OCI-LY1 (cell line): ENCODE data around the gene FRRS1.

Source experiments
- H2AFZ ChIP-seq: fragments of 200-600 bp; sonication (generic), shearing (Covaris generic); 2 replicates; pipeline ENCODE4 v1.6.0; 2014; ENCODE audit warnings: antibody characterized with exemption, mild to moderate bottlenecking, low read length
- H3F3A ChIP-seq: fragments of 200-600 bp; sonication (generic), shearing (Covaris generic); 2 replicates; pipeline ENCODE4 v1.6.0; 2014; ENCODE audit warnings: mild to moderate bottlenecking, antibody characterized with exemption, low read length, moderate library complexity; ENCODE audit not compliant: insufficient read depth
- H3K27ac ChIP-seq: fragments of 200-600 bp; sonication (generic); 2 replicates; pipeline ENCODE4 v1.5.1; 2014; ENCODE audit warnings: low read length, mixed run types, mild to moderate bottlenecking, low read depth; ENCODE audit not compliant: poor library complexity, severe bottlenecking
- H3K27me3 ChIP-seq: fragments of 200-600 bp; sonication (generic); 2 replicates; pipeline ENCODE4 v1.6.0; 2014; ENCODE audit warnings: antibody characterized with exemption, mild to moderate bottlenecking, low read length, moderate library complexity; ENCODE audit not compliant: insufficient read depth
- H3K36me3 ChIP-seq: fragments of 200-600 bp; sonication (generic); 2 replicates; pipeline ENCODE4 v1.6.1; 2014; ENCODE audit warnings: mild to moderate bottlenecking, antibody characterized with exemption, low read length, moderate library complexity, mixed read lengths; ENCODE audit not compliant: insufficient read depth
- H3K4me1 ChIP-seq: fragments of 200-600 bp; sonication (generic); 2 replicates; pipeline ENCODE4 v1.5.1; 2014; ENCODE audit warnings: mild to moderate bottlenecking, low read length, moderate library complexity; ENCODE audit not compliant: insufficient read depth, severe bottlenecking
- H3K4me2 ChIP-seq: fragments of 200-600 bp; sonication (generic), shearing (Covaris generic); 2 replicates; pipeline ENCODE4 v1.6.1; 2014; ENCODE audit warnings: low read length
- H3K4me3 ChIP-seq: fragments of 200-600 bp; sonication (generic); 2 replicates; pipeline ENCODE4 v1.5.1; 2014; ENCODE audit warnings: low read length, low read depth, mild to moderate bottlenecking, mixed read lengths; ENCODE audit not compliant: poor library complexity, severe bottlenecking
- H3K79me2 ChIP-seq: fragments of 200-600 bp; shearing (Covaris generic); 2 replicates; pipeline ENCODE4 v1.6.1; 2016; ENCODE audit warnings: mixed run types, low read length, mixed read lengths; ENCODE audit not compliant: insufficient read depth
- H3K9ac ChIP-seq: fragments of 200-600 bp; sonication (generic), shearing (Covaris generic); 2 replicates; pipeline ENCODE4 v1.6.1; 2014; ENCODE audit warnings: mild to moderate bottlenecking, low read length, mixed read lengths
- H3K9me2 ChIP-seq: fragments of 200-600 bp; sonication (generic), shearing (Covaris generic); 2 replicates; pipeline ENCODE4 v1.6.1; 2014; ENCODE audit warnings: low read depth, mild to moderate bottlenecking, low read length, mixed read lengths
- H3K9me3 ChIP-seq: fragments of 200-600 bp; shearing (Covaris generic); 2 replicates; pipeline ENCODE4 v1.6.1; 2014; ENCODE audit warnings: low read length, mixed read lengths
- H4K20me1 ChIP-seq: fragments of 200-600 bp; sonication (generic), shearing (Covaris generic); 2 replicates; pipeline ENCODE4 v1.6.0; 2016; ENCODE audit warnings: mild to moderate bottlenecking, low read length; ENCODE audit not compliant: insufficient read depth
- CTCF ChIP-seq: fragments of 200-600 bp; sonication (generic), shearing (Covaris generic); IDR thresholded peaks from 2 replicates; pipeline ENCODE4 v1.5.1; 2017; ENCODE audit warnings: mild to moderate bottlenecking, antibody characterized with exemption, low read length, moderate library complexity, mixed read lengths
- EZH2 ChIP-seq: fragments of 200-600 bp; sonication (generic), shearing (Covaris generic); IDR thresholded peaks from 2 replicates; pipeline ENCODE4 v1.8.0; 2017; ENCODE audit warnings: borderline replicate concordance, mixed run types, mild to moderate bottlenecking, antibody characterized with exemption, low read length, moderate library complexity, mixed read lengths

The FRRS1 gene

GRCh38 chr1:99675994-99676393 lies 90.4 kb downstream of the FRRS1 start:
- Histone ChIP-seq H3K79me2 (no peaks in the 10 kb centered on the region), H3K36me3 (no peaks in the 10 kb centered on the region), H3F3A (no peaks in the 10 kb centered on the region), H3K9ac (no peak overlapping the region), H3K9me3 (no peaks in the 10 kb centered on the region), H2AFZ (no peak overlapping the region), H3K4me3 (no peak overlapping the region), H3K9me2 (no peaks in the 10 kb centered on the region), H4K20me1 (no peaks in the 10 kb centered on the region), H3K27me3 (peaks cover 8% of the 10 kb centered on the region; the same call in 1 of the 2 replicates), H3K4me2 (no peak overlapping the region), H3K27ac (no peak overlapping the region), H3K4me1 (no peaks in the 10 kb centered on the region)
- no peak for TF ChIP-seq CTCF
- no peak for TF ChIP-seq EZH2

DNA sequence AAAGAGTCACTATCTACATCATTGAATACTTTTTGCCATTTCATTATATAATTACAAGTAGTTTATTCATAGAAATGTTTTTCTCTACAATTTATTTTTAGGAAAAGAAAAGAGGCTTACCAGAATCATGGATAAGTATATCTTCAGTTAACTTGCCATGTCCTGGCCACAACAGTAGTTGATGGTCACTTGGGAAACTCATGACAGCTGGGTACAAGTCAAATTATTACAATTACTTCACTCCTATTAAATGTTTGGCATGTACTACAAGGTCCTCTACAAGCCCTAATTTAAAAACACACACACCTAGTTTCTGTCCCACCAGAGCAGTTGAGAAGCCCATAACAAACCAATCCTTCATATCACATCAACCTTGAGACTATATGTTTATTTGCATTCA lies 91.1 kb downstream of the FRRS1 start:
- TF ChIP-seq CTCF (no peak), EZH2 (no peak)
- Histone ChIP-seq H3K9me3 (no peaks in the 10 kb centered on the region), H3F3A (no peaks in the 10 kb centered on the region), H3K4me1 (no peaks in the 10 kb centered on the region), H3K27ac (no peak overlapping the region), H3K36me3 (no peaks in the 10 kb centered on the region), H3K79me2 (no peaks in the 10 kb centered on the region), H3K9me2 (no peaks in the 10 kb centered on the region), H4K20me1 (no peaks in the 10 kb centered on the region), H3K9ac (no peak overlapping the region), H2AFZ (no peak overlapping the region), H3K4me3 (no peak overlapping the region), H3K4me2 (no peak overlapping the region), H3K27me3 (peaks cover 8% of the 10 kb centered on the region; the same call in 1 of the 2 replicates)

DNA sequence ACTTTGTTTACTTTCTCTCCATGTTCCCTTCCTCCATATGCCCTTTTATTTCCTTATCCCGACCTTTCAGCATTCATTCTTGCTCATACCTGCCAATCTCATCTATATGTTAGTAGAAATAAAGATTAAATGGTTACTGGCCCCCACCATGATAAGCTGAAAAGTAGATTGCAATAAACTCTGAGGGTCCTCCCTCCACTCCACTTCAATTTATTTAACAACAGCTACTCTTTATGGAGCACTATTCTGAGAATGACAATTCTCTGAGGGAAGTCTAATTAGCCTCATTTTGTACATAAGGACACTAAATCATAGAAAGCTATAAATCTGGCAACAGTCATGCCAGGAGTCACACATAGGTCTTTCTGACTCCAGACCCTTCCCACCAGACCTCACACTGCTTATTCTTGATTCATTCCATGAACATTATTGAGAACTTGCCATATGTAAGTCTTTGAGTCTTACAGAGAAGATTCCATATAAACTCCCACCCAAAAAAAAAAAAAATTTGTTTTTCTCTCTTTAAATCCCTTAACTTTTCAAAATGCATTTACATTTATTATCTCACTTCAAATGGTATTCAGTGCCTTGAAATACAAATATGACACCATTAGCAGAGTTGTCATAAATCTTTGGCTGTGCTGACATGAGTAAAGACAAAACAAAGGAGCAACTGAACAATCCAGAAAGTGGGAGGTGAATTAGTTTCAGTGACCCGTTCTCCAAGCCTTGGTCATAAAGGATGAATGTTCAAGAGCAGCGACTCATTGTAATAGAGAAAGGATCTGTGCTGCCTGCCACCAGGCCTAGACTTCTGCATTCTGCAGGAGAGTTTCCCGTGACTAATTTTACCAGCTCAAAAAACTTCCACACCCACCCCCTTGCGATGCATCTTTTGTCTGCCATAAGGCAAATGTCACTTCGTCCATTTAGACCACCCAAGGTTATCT lies 92.0 kb downstream of the FRRS1 start:
- Histone ChIP-seq H3F3A (no peaks in the 10 kb centered on the region), H2AFZ (no peak overlapping the region), H3K4me2 (no peak overlapping the region), H3K4me3 (no peak overlapping the region), H3K27me3 (peaks cover 8% of the 10 kb centered on the region; the same call in 1 of the 2 replicates), H3K9ac (no peak overlapping the region), H3K9me3 (no peaks in the 10 kb centered on the region), H3K79me2 (no peaks in the 10 kb centered on the region), H3K36me3 (no peaks in the 10 kb centered on the region), H3K4me1 (no peaks in the 10 kb centered on the region), H3K9me2 (no peaks in the 10 kb centered on the region), H4K20me1 (no peaks in the 10 kb centered on the region), H3K27ac (no peak overlapping the region)
- TF ChIP-seq CTCF (no peak), EZH2 (no peak)
